IMR-90 (cell line): ENCODE data around the gene MND1. TPM values are rescaled to one million over a fixed set of nuclear protein-coding genes. Genes with fewer than 3 reads are reported as not detected.

Experiments
- ATAC-seq: fragments of 200-7000 bp; cut with Tn5 transposase; 2 replicates; pipeline ENCODE4 v1.9.1; 2020; ENCODE audit warnings: low read depth, mild to moderate bottlenecking, moderate library complexity
- BruUV-seq: library from RNA; stranded (reverse); fragments of 400-500 nt; replicated peaks from 2 replicates; lab custom pipeline; 2021; lab: Mats Ljungman, UMichigan
- CTCF ChIA-PET: fragments of 300-600 bp; formaldehyde crosslinking; extraction: SDS; loops from one replicate; lab custom pipeline; 2021; ENCODE audit warnings: antibody characterized with exemption; lab: Yijun Ruan, JAX
- POLR2A ChIA-PET: fragments of 300-600 bp; sonication (Branson Sonifier 250); formaldehyde crosslinking; loops from one replicate; lab custom pipeline; 2022; ENCODE audit warnings: antibody characterized with exemption; ENCODE audit not compliant: unreplicated experiment; lab: Charles Lee
- DNase-seq: peaks from one replicate; pipeline ENCODE4 v3.0.0; 2013
- H2AFZ ChIP-seq: replicated peaks from 2 replicates; pipeline ENCODE3; 2013; ENCODE audit warnings: low read length, mild to moderate bottlenecking; ENCODE audit not compliant: poor library complexity
- H2AK5ac ChIP-seq: 2 replicates; pipeline ENCODE4 v1.6.1; 2013; ENCODE audit warnings: low read depth, low read length, inconsistent platforms
- H2AK9ac ChIP-seq: replicated peaks from 2 replicates; pipeline ENCODE3; 2013; ENCODE audit warnings: mild to moderate bottlenecking, low read depth, low read length, moderate library complexity; ENCODE audit not compliant: poor library complexity
- H2BK120ac ChIP-seq: 2 replicates; pipeline ENCODE4 v1.6.1; 2013; ENCODE audit warnings: low read depth, low read length, inconsistent platforms
- H2BK15ac ChIP-seq: 3 replicates; pipeline ENCODE4 v1.6.1; 2013; ENCODE audit warnings: low read depth, low read length, inconsistent platforms
- H2BK20ac ChIP-seq: 2 replicates; pipeline ENCODE4 v1.6.1; 2013; ENCODE audit warnings: low read depth, mild to moderate bottlenecking, inconsistent platforms, low read length, moderate library complexity
- H2BK5ac ChIP-seq: 2 replicates; pipeline ENCODE4 v1.6.1; 2013; ENCODE audit warnings: mild to moderate bottlenecking, low read depth, low read length, inconsistent platforms; ENCODE audit not compliant: poor library complexity, severe bottlenecking
- H3K14ac ChIP-seq: replicated peaks from 2 replicates; pipeline ENCODE4 v1.6.1; 2013; ENCODE audit warnings: low read depth, low read length, inconsistent platforms
- H3K18ac ChIP-seq: 2 replicates; pipeline ENCODE4 v1.6.1; 2013; ENCODE audit warnings: low read depth, low read length, control low read depth
- H3K23ac ChIP-seq: 2 replicates; pipeline ENCODE4 v1.6.1; 2013; ENCODE audit warnings: low read depth, low read length, inconsistent platforms
- H3K27ac ChIP-seq: 2 replicates; pipeline ENCODE4 v1.5.1; 2013; ENCODE audit warnings: mild to moderate bottlenecking, control low read depth, low read length; ENCODE audit not compliant: insufficient read depth
- H3K27me3 ChIP-seq: 2 replicates; pipeline ENCODE4 v1.6.1; 2013; ENCODE audit warnings: low read length; ENCODE audit not compliant: control insufficient read depth, insufficient read depth
- H3K36me3 ChIP-seq: 2 replicates; pipeline ENCODE4 v1.6.1; 2013; ENCODE audit warnings: low read length, mixed read lengths; ENCODE audit not compliant: control insufficient read depth, insufficient read depth
- H3K4ac ChIP-seq: 2 replicates; pipeline ENCODE4 v1.6.1; 2013; ENCODE audit warnings: low read depth, low read length, inconsistent platforms
- H3K4me1 ChIP-seq: 2 replicates; pipeline ENCODE4 v1.6.1; 2013; ENCODE audit warnings: low read length, mixed read lengths; ENCODE audit not compliant: control insufficient read depth, insufficient read depth
- H3K4me2 ChIP-seq: 2 replicates; pipeline ENCODE4 v1.6.1; 2013; ENCODE audit warnings: low read depth, mild to moderate bottlenecking, control low read depth, low read length, moderate library complexity
- H3K4me3 ChIP-seq: 2 replicates; pipeline ENCODE4 v1.5.1; 2013; ENCODE audit warnings: low read depth, mild to moderate bottlenecking, control low read depth, low read length, moderate library complexity; ENCODE audit not compliant: insufficient read depth
- H3K56ac ChIP-seq: 2 replicates; pipeline ENCODE4 v1.6.1; 2013; ENCODE audit warnings: low read length, inconsistent platforms; ENCODE audit not compliant: insufficient read depth; ENCODE audit errors: extremely low read depth
- H3K79me1 ChIP-seq, 2 experiments: 2 replicates each; pipeline ENCODE4 v1.6.1; 2013; ENCODE audit warnings: low read length in 2 of 2, inconsistent platforms in 1 of 2, low read depth in 1 of 2
- H3K9ac ChIP-seq: 2 replicates; pipeline ENCODE4 v1.6.1; 2013; ENCODE audit warnings: low read depth, low read length, control low read depth
- H3K9me1 ChIP-seq: 2 replicates; pipeline ENCODE4 v1.6.1; 2013; ENCODE audit warnings: low read length, inconsistent platforms; ENCODE audit not compliant: insufficient read depth
- H3K9me3 ChIP-seq: 2 replicates; pipeline ENCODE4 v1.6.1; 2013; ENCODE audit warnings: low read length; ENCODE audit not compliant: control insufficient read depth, insufficient read depth
- H4K20me1 ChIP-seq: 2 replicates; pipeline ENCODE4 v1.6.1; 2013; ENCODE audit warnings: low read length, inconsistent platforms; ENCODE audit not compliant: insufficient read depth
- H4K5ac ChIP-seq: 2 replicates; pipeline ENCODE4 v1.6.1; 2013; ENCODE audit warnings: mild to moderate bottlenecking, low read depth, low read length, control low read depth
- H4K8ac ChIP-seq, 2 experiments: 2 replicates each; pipeline ENCODE4 v1.6.1; 2013; ENCODE audit warnings: low read depth in 2 of 2, low read length in 2 of 2, control low read depth in 1 of 2, inconsistent platforms in 1 of 2
- H4K91ac ChIP-seq: 2 replicates; pipeline ENCODE4 v1.6.1; 2013; ENCODE audit warnings: low read depth, low read length, inconsistent platforms; ENCODE audit not compliant: insufficient read depth
- BHLHE40 ChIP-seq: fragments of 150-350 bp; IDR thresholded peaks from 2 replicates; pipeline ENCODE4 v1.6.1; 2016; ENCODE audit warnings: mild to moderate bottlenecking, low read depth, low read length
- CEBPB ChIP-seq: IDR thresholded peaks from 2 replicates; pipeline ENCODE4 v1.6.1; 2012; ENCODE audit warnings: low read depth, low read length, improper control_type of control experiment
- CHD1 ChIP-seq: IDR thresholded peaks from 2 replicates; pipeline ENCODE4 v1.6.1; 2012; ENCODE audit warnings: low read depth, low read length, improper control_type of control experiment
- CTCF ChIP-seq: conservative IDR thresholded peaks from 2 replicates; pipeline ENCODE4 v1.5.1; 2012; ENCODE audit warnings: mild to moderate bottlenecking, low read depth, low read length, improper control_type of control experiment
- ELK1 ChIP-seq: fragments of 150-350 bp; IDR thresholded peaks from 2 replicates; pipeline ENCODE4 v1.6.1; 2016; ENCODE audit warnings: low read depth, mild to moderate bottlenecking, low read length, moderate library complexity, borderline replicate concordance
- FOS ChIP-seq: fragments of 150-350 bp; IDR thresholded peaks from 2 replicates; pipeline ENCODE4 v1.6.1; 2016; ENCODE audit warnings: low read depth, low read length
- MAFK ChIP-seq: IDR thresholded peaks from 2 replicates; pipeline ENCODE4 v1.6.1; 2012; ENCODE audit warnings: low read depth, low read length, improper control_type of control experiment
- MAZ ChIP-seq: IDR thresholded peaks from 2 replicates; pipeline ENCODE4 v1.6.1; 2012; ENCODE audit warnings: low read depth, mild to moderate bottlenecking, low read length, improper control_type of control experiment, moderate library complexity, borderline replicate concordance
- MXI1 ChIP-seq: IDR thresholded peaks from 2 replicates; pipeline ENCODE4 v1.6.1; 2012; ENCODE audit warnings: low read depth, mild to moderate bottlenecking, low read length, moderate library complexity, borderline replicate concordance
- NFE2L2 ChIP-seq: fragments of 150-350 bp; IDR thresholded peaks from 2 replicates; pipeline ENCODE4 v1.6.1; 2016; ENCODE audit warnings: low read depth, mild to moderate bottlenecking, low read length
- POLR2A ChIP-seq: IDR thresholded peaks from 2 replicates; pipeline ENCODE4 v1.6.1; 2012; ENCODE audit warnings: mild to moderate bottlenecking, low read depth, low read length
- RAD21 ChIP-seq: IDR thresholded peaks from 2 replicates; pipeline ENCODE4 v1.6.1; 2012; ENCODE audit warnings: low read length, improper control_type of control experiment
- RCOR1 ChIP-seq: IDR thresholded peaks from 2 replicates; pipeline ENCODE4 v1.6.1; 2012; ENCODE audit warnings: mild to moderate bottlenecking, low read length, improper control_type of control experiment; ENCODE audit not compliant: insufficient replicate concordance
- RFX5 ChIP-seq: IDR thresholded peaks from 2 replicates; pipeline ENCODE4 v1.8.0; 2012; ENCODE audit warnings: low read depth, mild to moderate bottlenecking, low read length, moderate library complexity
- SMC3 ChIP-seq: fragments of 150-350 bp; IDR thresholded peaks from 2 replicates; pipeline ENCODE4 v1.6.1; 2016; ENCODE audit warnings: low read depth, mild to moderate bottlenecking, antibody characterized with exemption, low read length, moderate library complexity
- USF2 ChIP-seq: fragments of 150-350 bp; IDR thresholded peaks from 2 replicates; pipeline ENCODE4 v1.6.1; 2017; ENCODE audit warnings: mild to moderate bottlenecking, antibody characterized with exemption, low read length, low read depth
- WGBS, 2 experiments: methylation state at CpG; one replicate each; pipeline versions ENCODE4 v1.1.5 to v1.1.7; 2013; ENCODE audit warnings: missing lambda C conversion rate in 2 of 2; ENCODE audit not compliant: insufficient read length in 1 of 2; ENCODE audit errors: extremely low coverage in 2 of 2; 5-methylcytosine and 5-hydroxymethylcytosine counted together
- dilution Hi-C: fragments of 300-500 bp; cut with HindIII; formaldehyde crosslinking; loops from one replicate; pipeline ENCODE4 v1.14.3; 2018; ENCODE audit warnings: low sequenced_read_pairs; ENCODE audit not compliant: unreplicated experiment
- in situ Hi-C: fragments of 300-500 bp; cut with MboI; formaldehyde crosslinking; loops from 3 replicates; pipeline ENCODE4 v1.14.3; 2019; ENCODE audit warnings: low sequenced_read_pairs, inconsistent platforms, mixed read lengths
- intact Hi-C: fragments of 100-400 bp; cut with micrococcal nuclease; formaldehyde crosslinking; loops from 2 replicates; pipeline ENCODE4 v1.10.0; 2022
- polyA plus RNA-seq, 3 experiments: library from polyadenylated mRNA; depleted of rRNA; stranded (reverse); fragments of >200 nt; gene quantifications; 2 replicates each; pipeline ENCODE4 v1.2.3, GENCODE V29; 2012; ENCODE audit warnings: low replicate concordance in 1 of 3
- total RNA-seq: library from RNA; depleted of rRNA; stranded (reverse); fragments of >200 nt; gene quantifications from 2 replicates; pipeline ENCODE4 v1.2.3, GENCODE V29; 2012

Gene MND1
- total and polyA plus RNA-seq, 2 of the 4 experiments (the other 2 are of a cell fraction), result 0.36 to 3.5 TPM

GRCh38 chr4:153362184-153362583, 17.7 kb downstream of the MND1 start:
- Histone ChIP-seq H3K79me1 (no peaks in the 10 kb centered on the region; a peak in 1 of 4 replicates), H4K20me1 (no peaks in the 10 kb centered on the region), H3K18ac (no peak overlapping the region), H2BK120ac (no peak overlapping the region), H2AFZ (no peak overlapping the region), H3K9me1 (no peaks in the 10 kb centered on the region), H2AK9ac (no peak overlapping the region), H3K9ac (no peak overlapping the region), H3K56ac (no peak overlapping the region), H3K9me3 (peaks cover 2% of the 10 kb centered on the region; the same call in 1 of the 2 replicates), H3K4me3 (no peak overlapping the region), H4K91ac (no peak overlapping the region), H3K4me2 (no peak overlapping the region), H3K27ac (no peak overlapping the region), H3K4ac (no peak overlapping the region; the same call in 1 of the 2 replicates), H4K5ac (no peak overlapping the region), H2BK15ac (no peak overlapping the region), H3K27me3 (no peaks in the 10 kb centered on the region), H3K14ac (no peak overlapping the region), H2AK5ac (no peak overlapping the region), H3K4me1 (no peaks in the 10 kb centered on the region), H2BK5ac (no peak overlapping the region), H3K36me3 (no peaks in the 10 kb centered on the region), H2BK20ac (no peak overlapping the region), H4K8ac (no peak overlapping the region), H3K23ac (no peak overlapping the region)
- intact Hi-C loops, result no loop called here
- BruUV-seq, result no TSS peak
- ChIA-PET CTCF (interaction anchor here (0.6 kb wide), 1 partner anchor 75 kb away, joined by 3 read pairs; no protein-coding TSS in a partner anchor), POLR2A (interaction anchor here (0.6 kb wide), 1 partner anchor 152 kb away, joined by 3 read pairs; no protein-coding TSS in a partner anchor)
- in situ Hi-C loops, result no loop called here
- no peak for TF ChIP-seq CEBPB
- no peak for TF ChIP-seq MAFK
- TF ChIP-seq RFX5, result no peak
- no peak for TF ChIP-seq NFE2L2
- no peak for TF ChIP-seq MAZ
- no peak for TF ChIP-seq CHD1
- no peak for TF ChIP-seq ELK1
- TF ChIP-seq POLR2A, result no peak
- TF ChIP-seq RCOR1, result no peak
- TF ChIP-seq RAD21, result no peak
- TF ChIP-seq CTCF, result no peak
- TF ChIP-seq BHLHE40, result no peak
- TF ChIP-seq USF2, result no peak
- no peak for TF ChIP-seq FOS
- TF ChIP-seq SMC3, result no peak
- no peak for TF ChIP-seq MXI1
- 20% methylated on average over 1 of the region's 3 CpGs; no CpG with 5 or more reads in 1 of the 2 experiments for WGBS, 2 experiments
- DNase-seq (peak; percentile 40), ATAC-seq (no peak)
- dilution Hi-C loops, result no loop called here
